WTC11 (cell line): Measurements from ENCODE around the gene QRSL1.

ENCODE experiments used
- CTCF ChIP-seq: fragments of 200-600 bp; IDR thresholded peaks from 2 replicates; pipeline ENCODE4 v1.8.0; 2022; ENCODE audit warnings: antibody characterized with exemption
- JUN ChIP-seq: sonication (generic); formaldehyde crosslinking; IDR thresholded peaks from 2 replicates; pipeline ENCODE4 v1.8.0; 2023; ENCODE audit warnings: mild to moderate bottlenecking, missing genetic modification reagents
- TEAD4 ChIP-seq: sonication (generic); formaldehyde crosslinking; IDR thresholded peaks from 2 replicates; pipeline ENCODE4 v1.8.0; 2022; ENCODE audit warnings: mild to moderate bottlenecking, missing genetic modification reagents

- no peak for TF ChIP-seq JUN
- TF ChIP-seq TEAD4 (CRISPR knock-in tag), result no peak
- TF ChIP-seq CTCF, result no peak
Observed at GRCh38 chr6:106658469-106658868, 29.1 kb downstream of the QRSL1 start.
